Esophagus squamous epithelium (tissue), 4 donors: ENCODE measurements around the gene AQP12B.

Experiments
- CTCF ChIP-seq, 6 experiments: fragments of 450-650 bp in 4 of 6; fragments of 200-600 bp in 2 of 6; sonication (generic) in 2 of 6; IDR thresholded peaks; one replicate each; pipeline ENCODE4 v1.5.1; 2016 to 2019; ENCODE audit warnings: antibody characterized with exemption in 6 of 6, mild to moderate bottlenecking in 4 of 6, moderate library complexity in 4 of 6
- POLR2A ChIP-seq, 4 donors: fragments of 450-650 bp; IDR thresholded peaks; one replicate each; pipeline ENCODE4 v1.6.1; 2017; ENCODE audit warnings: antibody characterized with exemption in 4 of 4, mild to moderate bottlenecking in 4 of 4, moderate library complexity in 3 of 4

DNA sequence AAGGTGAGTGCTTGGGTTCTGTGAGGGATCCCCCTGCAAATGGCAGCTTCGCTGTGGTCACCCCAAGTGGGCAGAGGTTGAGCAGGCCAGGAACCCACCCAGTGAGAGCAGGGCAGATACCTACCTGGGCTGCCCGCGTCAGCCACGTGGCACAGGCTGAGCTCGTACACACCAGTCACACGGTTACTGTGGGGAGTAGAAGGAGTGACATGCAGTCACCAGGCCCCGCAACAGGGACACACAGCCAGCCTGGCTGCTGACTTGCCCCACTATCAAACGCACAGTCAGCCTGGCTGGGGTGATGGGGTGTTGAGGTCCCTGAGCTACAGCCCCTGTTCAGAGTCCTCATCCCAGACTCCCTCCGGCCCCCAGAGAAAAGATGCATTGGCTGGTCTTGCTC lies 41.2 kb upstream of the AQP12B start:
- no peak for TF ChIP-seq CTCF (IDR thresholded peaks at IDR 0.05)
- TF ChIP-seq POLR2A (IDR thresholded peaks at IDR 0.05), result no peak
